Measurements from ENCODE around the gene RPL13A.
"Not testable (repeated sequence)": the region's sequence is repeated elsewhere in the genome, so short reads cannot be mapped to it uniquely, and the experiment has no call there.

Gene RPL13A

GRCh38 chr19:49461130-49461529 is 26.3 kb upstream of the RPL13A start:
- not testable (repeated sequence) for H3K27me3 ChIP-seq (ENCODE audit: control insufficient read depth, insufficient read depth, low read length); H3K9ac ChIP-seq (ENCODE audit: low read depth, low read length); H3K4me3 ChIP-seq (ENCODE audit: low read depth, low read length); H3K4me1 ChIP-seq (ENCODE audit: control insufficient read depth, insufficient read depth, low read length); H3K9me3 ChIP-seq (ENCODE audit: control insufficient read depth, insufficient read depth, low read length)
- H3K36me3 ChIP-seq (ENCODE audit: control insufficient read depth, insufficient read depth, low read length) = peaks cover 12% of the 10 kb centered on the region

GRCh38 chr19:49461656-49462055 is 25.8 kb upstream of the RPL13A start:
- H3K36me3 ChIP-seq (ENCODE audit: control insufficient read depth, insufficient read depth, low read length) = peaks cover 14% of the 10 kb centered on the region
- H3K27me3 ChIP-seq (ENCODE audit: control insufficient read depth, insufficient read depth, low read length) = no peaks in the 10 kb centered on the region

GRCh38 chr19:49462492-49462891 is 24.9 kb upstream of the RPL13A start:
- Histone ChIP-seq H3K4me3 (ENCODE audit: low read depth, low read length) (no peak overlapping the region), H3K9me3 (ENCODE audit: control insufficient read depth, insufficient read depth, low read length) (no peaks in the 10 kb centered on the region), H3K9ac (ENCODE audit: low read depth, low read length) (no peak overlapping the region), H3K36me3 (ENCODE audit: control insufficient read depth, insufficient read depth, low read length) (peaks cover 14% of the 10 kb centered on the region), H3K4me1 (ENCODE audit: control insufficient read depth, insufficient read depth, low read length) (no peaks in the 10 kb centered on the region), H3K27me3 (ENCODE audit: control insufficient read depth, insufficient read depth, low read length) (no peaks in the 10 kb centered on the region)

More at GRCh38 chr19:49461656-49462055, 25.8 kb upstream of the RPL13A start:
- Histone ChIP-seq H3K4me1 (ENCODE audit: control insufficient read depth, insufficient read depth, low read length) (no peaks in the 10 kb centered on the region), H3K9ac (ENCODE audit: low read depth, low read length) (no peak overlapping the region), H3K4me3 (ENCODE audit: low read depth, low read length) (no peak overlapping the region), H3K9me3 (ENCODE audit: control insufficient read depth, insufficient read depth, low read length) (no peaks in the 10 kb centered on the region)

GRCh38 chr19:49463960-49464740 is 23.3 kb upstream of the RPL13A start:
- Histone ChIP-seq H3K9ac (ENCODE audit: low read depth, low read length) (no peak overlapping the region), H3K4me3 (ENCODE audit: low read depth, low read length) (no peak overlapping the region), H3K36me3 (ENCODE audit: control insufficient read depth, insufficient read depth, low read length) (peaks cover 14% of the 10 kb centered on the region), H3K27me3 (ENCODE audit: control insufficient read depth, insufficient read depth, low read length) (no peaks in the 10 kb centered on the region), H3K9me3 (ENCODE audit: control insufficient read depth, insufficient read depth, low read length) (no peaks in the 10 kb centered on the region), H3K4me1 (ENCODE audit: control insufficient read depth, insufficient read depth, low read length) (no peaks in the 10 kb centered on the region)

GRCh38 chr19:49465371-49465770 is 22.0 kb upstream of the RPL13A start:
- no peak overlapping the region for H3K4me3 ChIP-seq (ENCODE audit: low read depth, low read length)
- no peaks in the 10 kb centered on the region for H3K9me3 ChIP-seq (ENCODE audit: control insufficient read depth, insufficient read depth, low read length)
- H3K27me3 ChIP-seq (ENCODE audit: control insufficient read depth, insufficient read depth, low read length) = no peaks in the 10 kb centered on the region
- no peak overlapping the region for H3K9ac ChIP-seq (ENCODE audit: low read depth, low read length)
- H3K4me1 ChIP-seq (ENCODE audit: control insufficient read depth, insufficient read depth, low read length) = no peaks in the 10 kb centered on the region
- peaks cover 10% of the 10 kb centered on the region for H3K36me3 ChIP-seq (ENCODE audit: control insufficient read depth, insufficient read depth, low read length)

- Histone ChIP-seq H3K36me3 (ENCODE audit: control insufficient read depth, insufficient read depth, low read length) (peaks cover 10% of the 10 kb centered on the region), H3K9me3 (ENCODE audit: control insufficient read depth, insufficient read depth, low read length) (no peaks in the 10 kb centered on the region), H3K4me3 (ENCODE audit: low read depth, low read length) (no peak overlapping the region), H3K4me1 (ENCODE audit: control insufficient read depth, insufficient read depth, low read length) (no peaks in the 10 kb centered on the region), H3K27me3 (ENCODE audit: control insufficient read depth, insufficient read depth, low read length) (no peaks in the 10 kb centered on the region), H3K9ac (ENCODE audit: low read depth, low read length) (no peak overlapping the region)
Observed at GRCh38 chr19:49468199-49468598, 19.2 kb upstream of the RPL13A start.

GRCh38 chr19:49468746-49469447 is 18.5 kb upstream of the RPL13A start:
- H3K4me1 ChIP-seq (ENCODE audit: control insufficient read depth, insufficient read depth, low read length) = no peaks in the 10 kb centered on the region
- no peak overlapping the region for H3K4me3 ChIP-seq (ENCODE audit: low read depth, low read length)
- H3K36me3 ChIP-seq (ENCODE audit: control insufficient read depth, insufficient read depth, low read length) = peaks cover 8% of the 10 kb centered on the region
- H3K27me3 ChIP-seq (ENCODE audit: control insufficient read depth, insufficient read depth, low read length) = no peaks in the 10 kb centered on the region
- no peak overlapping the region for H3K9ac ChIP-seq (ENCODE audit: low read depth, low read length)
- H3K9me3 ChIP-seq (ENCODE audit: control insufficient read depth, insufficient read depth, low read length) = no peaks in the 10 kb centered on the region

GRCh38 chr19:49469828-49470614 is 17.4 kb upstream of the RPL13A start:
- H3K9ac ChIP-seq (ENCODE audit: low read depth, low read length) = no peak overlapping the region
- H3K27me3 ChIP-seq (ENCODE audit: control insufficient read depth, insufficient read depth, low read length) = peaks cover 5% of the 10 kb centered on the region
- H3K4me3 ChIP-seq (ENCODE audit: low read depth, low read length) = no peak overlapping the region

GRCh38 chr19:49470615-49470978 is 16.8 kb upstream of the RPL13A start:
- H3K9me3 ChIP-seq (ENCODE audit: control insufficient read depth, insufficient read depth, low read length) = no peaks in the 10 kb centered on the region
- H3K4me1 ChIP-seq (ENCODE audit: control insufficient read depth, insufficient read depth, low read length) = peaks cover 3% of the 10 kb centered on the region
- peaks cover 5% of the 10 kb centered on the region for H3K36me3 ChIP-seq (ENCODE audit: control insufficient read depth, insufficient read depth, low read length)
- no peak overlapping the region for H3K9ac ChIP-seq (ENCODE audit: low read depth, low read length)
- peaks cover 7% of the 10 kb centered on the region for H3K27me3 ChIP-seq (ENCODE audit: control insufficient read depth, insufficient read depth, low read length)
- H3K4me3 ChIP-seq (ENCODE audit: low read depth, low read length) = no peak overlapping the region

More at GRCh38 chr19:49469828-49470614, 17.4 kb upstream of the RPL13A start:
- Histone ChIP-seq H3K4me1 (ENCODE audit: control insufficient read depth, insufficient read depth, low read length) (peaks cover 3% of the 10 kb centered on the region), H3K9me3 (ENCODE audit: control insufficient read depth, insufficient read depth, low read length) (no peaks in the 10 kb centered on the region), H3K36me3 (ENCODE audit: control insufficient read depth, insufficient read depth, low read length) (peaks cover 5% of the 10 kb centered on the region)

- Histone ChIP-seq H3K4me1 (ENCODE audit: control insufficient read depth, insufficient read depth, low read length) (peaks cover 3% of the 10 kb centered on the region), H3K4me3 (ENCODE audit: low read depth, low read length) (no peak overlapping the region), H3K9ac (ENCODE audit: low read depth, low read length) (no peak overlapping the region), H3K36me3 (ENCODE audit: control insufficient read depth, insufficient read depth, low read length) (peaks cover 2% of the 10 kb centered on the region), H3K27me3 (ENCODE audit: control insufficient read depth, insufficient read depth, low read length) (peaks cover 7% of the 10 kb centered on the region), H3K9me3 (ENCODE audit: control insufficient read depth, insufficient read depth, low read length) (no peaks in the 10 kb centered on the region)
Observed at GRCh38 chr19:49472936-49473335, 14.5 kb upstream of the RPL13A start.

GRCh38 chr19:49473501-49473867 is 13.9 kb upstream of the RPL13A start:
- H3K9ac ChIP-seq (ENCODE audit: low read depth, low read length); H3K4me1 ChIP-seq (ENCODE audit: control insufficient read depth, insufficient read depth, low read length); H3K9me3 ChIP-seq (ENCODE audit: control insufficient read depth, insufficient read depth, low read length); H3K27me3 ChIP-seq (ENCODE audit: control insufficient read depth, insufficient read depth, low read length); H3K36me3 ChIP-seq (ENCODE audit: control insufficient read depth, insufficient read depth, low read length): not testable (repeated sequence)
- H3K4me3 ChIP-seq (ENCODE audit: low read depth, low read length) = peak overlapping the region; percentile 58
